ENCODE results near the gene INAFM1.
"Not testable (repeated sequence)": the region's sequence is repeated elsewhere in the genome, so short reads cannot be mapped to it uniquely, and the experiment has no call there.

Gene INAFM1

GRCh38 chr19:47268028-47268427 lies 6.7 kb upstream of the INAFM1 start:
- no peak for DNase-seq (ENCODE audit: low read depth)

- DNase-seq (ENCODE audit: low read depth), result no peak
These were observed 5.1 kb upstream of the INAFM1 start for GRCh38 chr19:47269596-47269995.

- DNase-seq (ENCODE audit: low read depth), result no peak
These were observed 4.3 kb upstream of the INAFM1 start for GRCh38 chr19:47270408-47270807.

GRCh38 chr19:47271949-47272348 lies 2.7 kb upstream of the INAFM1 start:
- no peak for DNase-seq (ENCODE audit: low read depth)

GRCh38 chr19:47272448-47273312 lies 2.0 kb upstream of the INAFM1 start:
- no peak for DNase-seq (ENCODE audit: low read depth)

- peak; percentile 95 for DNase-seq (ENCODE audit: low read depth)
These were observed 1.2 kb upstream of the INAFM1 start for GRCh38 chr19:47273313-47274070.

GRCh38 chr19:47274891-47275761 lies 441 bp downstream of the INAFM1 start:
- DNase-seq (ENCODE audit: low read depth), result peak; percentile 26

GRCh38 chr19:47275791-47276461 lies 1.2 kb downstream of the INAFM1 start:
- DNase-seq (ENCODE audit: low read depth), result peak; percentile 83

GRCh38 chr19:47276513-47276912 lies 1.8 kb downstream of the INAFM1 start:
- DNase-seq (ENCODE audit: low read depth), result not testable (repeated sequence)

- DNase-seq (ENCODE audit: low read depth), result peak; percentile 33
These were observed 5.6 kb downstream of the INAFM1 start for GRCh38 chr19:47280183-47280797.

- no peak for DNase-seq (ENCODE audit: low read depth)
These were observed 8.8 kb downstream of the INAFM1 start for GRCh38 chr19:47283405-47284059.

GRCh38 chr19:47284324-47284899 lies 9.7 kb downstream of the INAFM1 start:
- peak; percentile 63 for DNase-seq (ENCODE audit: low read depth)

- peak; percentile 80 for DNase-seq (ENCODE audit: low read depth)
These were observed 21.4 kb downstream of the INAFM1 start for GRCh38 chr19:47296036-47296435.

GRCh38 chr19:47300867-47301266 lies 26.2 kb downstream of the INAFM1 start:
- DNase-seq (ENCODE audit: low read depth), result not testable (repeated sequence)

GRCh38 chr19:47302249-47302648 lies 27.6 kb downstream of the INAFM1 start:
- DNase-seq (ENCODE audit: low read depth), result no peak

GRCh38 chr19:47303966-47304365 lies 29.3 kb downstream of the INAFM1 start:
- no peak for DNase-seq (ENCODE audit: low read depth)

GRCh38 chr19:47305309-47305751 lies 30.6 kb downstream of the INAFM1 start:
- DNase-seq (ENCODE audit: low read depth), result peak; percentile 92

- no peak for DNase-seq (ENCODE audit: low read depth)
These were observed 31.6 kb downstream of the INAFM1 start for GRCh38 chr19:47306303-47306702.

GRCh38 chr19:47309038-47309437 lies 34.4 kb downstream of the INAFM1 start:
- DNase-seq (ENCODE audit: low read depth), result peak; percentile 28

- no peak for DNase-seq (ENCODE audit: low read depth)
These were observed 34.9 kb downstream of the INAFM1 start, which contains the start of gene C5AR1 for GRCh38 chr19:47309608-47310007. TSS of gene C5AR1 (plus strand) at chr19:47309861. CDS start at chr19:47309896, 35 bp downstream.

Measured in EH (cell line).